Osteoblast (primary cell): Measurements from ENCODE around the gene C2CD2. TPM values are rescaled to one million over a fixed set of nuclear protein-coding genes. Genes with fewer than 3 reads are reported as not detected.

Experiments
- DNase-seq: peaks from one replicate; pipeline ENCODE4 v3.0.0; 2011; ENCODE audit warnings: low spot score, mixed read lengths; ENCODE audit not compliant: insufficient read length; ENCODE audit errors: missing footprints
- H2AFZ ChIP-seq: 2 replicates; pipeline ENCODE4 v1.6.0; 2011; ENCODE audit warnings: mild to moderate bottlenecking, low read length
- H3K27ac ChIP-seq: 2 replicates; pipeline ENCODE4 v1.5.1; 2011; ENCODE audit warnings: mild to moderate bottlenecking, low read depth, low read length, moderate library complexity
- H3K27me3 ChIP-seq: 2 replicates; pipeline ENCODE4 v1.6.0; 2012; ENCODE audit warnings: mild to moderate bottlenecking, control low read depth, inconsistent platforms, low read length, moderate library complexity; ENCODE audit not compliant: insufficient read depth
- H3K36me3 ChIP-seq: 2 replicates; pipeline ENCODE4 v1.5.1; 2011; ENCODE audit warnings: mild to moderate bottlenecking, low read length, control low read depth, moderate library complexity; ENCODE audit not compliant: insufficient read depth
- H3K4me1 ChIP-seq: 2 replicates; pipeline ENCODE4 v1.5.1; 2011; ENCODE audit warnings: mild to moderate bottlenecking, low read length, control low read depth, moderate library complexity; ENCODE audit not compliant: insufficient read depth
- H3K4me2 ChIP-seq: 2 replicates; pipeline ENCODE4 v1.6.0; 2011; ENCODE audit warnings: mild to moderate bottlenecking, low read length; ENCODE audit not compliant: insufficient read depth
- H3K4me3 ChIP-seq: fragments of 200-600 bp; sonication (generic); 3 replicates; pipeline ENCODE4 v1.5.1; 2012; ENCODE audit warnings: mild to moderate bottlenecking, low read length, inconsistent platforms; ENCODE audit not compliant: insufficient read depth
- H3K79me2 ChIP-seq: 2 replicates; pipeline ENCODE4 v1.6.0; 2012; ENCODE audit warnings: mild to moderate bottlenecking, low read length, control low read depth, inconsistent platforms; ENCODE audit not compliant: insufficient read depth
- H3K9me3 ChIP-seq: 2 replicates; pipeline ENCODE4 v1.5.1; 2011; ENCODE audit warnings: low read depth, low read length, control low read depth
- H4K20me1 ChIP-seq: 2 replicates; pipeline ENCODE4 v1.6.0; 2012; ENCODE audit warnings: mild to moderate bottlenecking, low read length, control low read depth; ENCODE audit not compliant: insufficient read depth
- CTCF ChIP-seq: IDR thresholded peaks from 2 replicates; pipeline ENCODE4 v1.5.1; 2011; ENCODE audit warnings: mild to moderate bottlenecking, low read depth, low read length, moderate library complexity; ENCODE audit errors: extremely low read depth
- total RNA-seq: library from RNA; depleted of rRNA; stranded (reverse); fragments of >200 nt; gene quantifications from 2 replicates; pipeline ENCODE4 v1.2.3, GENCODE V29; 2012

The C2CD2 gene
- total RNA-seq, 1 donor, result 40.9 TPM

DNA sequence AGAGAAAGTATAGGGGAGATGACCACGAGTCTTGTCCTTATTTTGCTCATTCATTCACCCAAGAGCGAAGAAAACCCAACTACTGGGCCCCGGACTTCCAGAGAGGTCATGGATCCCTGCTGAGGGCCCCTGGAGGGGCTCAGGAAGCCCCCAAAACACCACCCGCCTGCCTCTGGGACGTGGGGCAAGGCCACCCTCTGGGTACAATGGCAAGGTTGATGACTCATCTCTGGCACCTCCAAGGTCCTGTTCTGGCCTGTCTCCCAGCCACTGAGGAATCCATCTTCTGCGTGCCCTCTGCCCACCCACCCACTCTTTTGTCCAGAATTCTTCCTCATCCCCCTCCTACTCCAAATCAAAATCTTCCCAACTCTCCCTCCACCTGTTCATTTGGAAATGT, 53.4 kb downstream of the C2CD2 start:
- no peak overlapping the region for H3K27ac ChIP-seq
- no peaks in the 10 kb centered on the region for H4K20me1 ChIP-seq
- peaks cover 27% of the 10 kb centered on the region for H3K36me3 ChIP-seq
- no peak for DNase-seq
- H3K4me1 ChIP-seq, result peaks cover 18% of the 10 kb centered on the region
- H3K79me2 ChIP-seq, result no peaks in the 10 kb centered on the region
- H3K27me3 ChIP-seq, result no peaks in the 10 kb centered on the region
- no peak overlapping the region for H3K4me3 ChIP-seq
- no peak overlapping the region for H2AFZ ChIP-seq
- no peak overlapping the region for H3K4me2 ChIP-seq
- H3K9me3 ChIP-seq, result no peaks in the 10 kb centered on the region
- no peak for TF ChIP-seq CTCF

GRCh38 chr21:41899426-41900202, 54.2 kb downstream of the C2CD2 start:
- no peak for TF ChIP-seq CTCF
- H3K27ac ChIP-seq, result no peak overlapping the region
- DNase-seq, result no peak
- no peak overlapping the region for H3K4me3 ChIP-seq
- H3K9me3 ChIP-seq, result no peaks in the 10 kb centered on the region
- no peak overlapping the region for H3K4me2 ChIP-seq
- peaks cover 23% of the 10 kb centered on the region for H3K36me3 ChIP-seq
- no peaks in the 10 kb centered on the region for H3K27me3 ChIP-seq
- H3K4me1 ChIP-seq, result peaks cover 26% of the 10 kb centered on the region
- no peak overlapping the region for H2AFZ ChIP-seq
- no peaks in the 10 kb centered on the region for H4K20me1 ChIP-seq
- no peaks in the 10 kb centered on the region for H3K79me2 ChIP-seq

- H3K4me2 ChIP-seq, result no peak overlapping the region
- no peaks in the 10 kb centered on the region for H4K20me1 ChIP-seq
- no peak overlapping the region for H3K27ac ChIP-seq
- no peak for TF ChIP-seq CTCF
- no peaks in the 10 kb centered on the region for H3K9me3 ChIP-seq
- peaks cover 23% of the 10 kb centered on the region for H3K36me3 ChIP-seq
- H3K4me3 ChIP-seq, result no peak overlapping the region
- DNase-seq, result no peak
- H3K4me1 ChIP-seq, result peaks cover 26% of the 10 kb centered on the region
- no peak overlapping the region for H2AFZ ChIP-seq
- H3K27me3 ChIP-seq, result no peaks in the 10 kb centered on the region
- H3K79me2 ChIP-seq, result no peaks in the 10 kb centered on the region
Measured at GRCh38 chr21:41898998-41899397, 54.8 kb downstream of the C2CD2 start.

GRCh38 chr21:41897700-41898099, 56.1 kb downstream of the C2CD2 start:
- Histone ChIP-seq H3K9me3 (no peaks in the 10 kb centered on the region), H3K79me2 (no peaks in the 10 kb centered on the region), H3K4me3 (no peak overlapping the region), H3K36me3 (peaks cover 23% of the 10 kb centered on the region), H3K4me1 (peaks cover 26% of the 10 kb centered on the region), H3K27ac (no peak overlapping the region), H3K4me2 (no peak overlapping the region), H2AFZ (no peak overlapping the region), H4K20me1 (no peaks in the 10 kb centered on the region), H3K27me3 (no peaks in the 10 kb centered on the region)
- no peak for DNase-seq
- no peak for TF ChIP-seq CTCF
